ENCODE measurements around the gene ACTR1A.

Gene ACTR1A

DNA sequence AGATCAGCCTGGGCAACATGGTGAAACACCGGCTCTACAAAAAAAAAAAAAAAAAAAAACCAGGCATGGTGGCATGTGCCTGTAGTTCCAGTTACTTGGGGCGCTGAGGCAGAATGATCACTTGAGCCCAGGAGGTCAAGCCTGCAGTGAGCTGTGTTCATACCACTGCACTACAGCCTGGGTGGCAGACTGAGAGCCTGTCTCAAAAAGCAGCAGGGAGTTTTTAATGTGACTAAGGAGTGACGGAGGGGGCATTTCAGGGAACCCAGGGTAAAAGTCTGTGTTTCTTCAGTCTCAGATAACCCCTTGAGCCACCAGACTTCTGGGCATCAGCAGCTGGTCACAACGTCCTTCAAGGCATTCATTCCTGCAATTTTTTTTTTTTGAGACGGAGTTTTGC lies 49.0 kb downstream of the ACTR1A start:
- DNase-seq (ENCODE audit: low spot score) = no peak

DNA sequence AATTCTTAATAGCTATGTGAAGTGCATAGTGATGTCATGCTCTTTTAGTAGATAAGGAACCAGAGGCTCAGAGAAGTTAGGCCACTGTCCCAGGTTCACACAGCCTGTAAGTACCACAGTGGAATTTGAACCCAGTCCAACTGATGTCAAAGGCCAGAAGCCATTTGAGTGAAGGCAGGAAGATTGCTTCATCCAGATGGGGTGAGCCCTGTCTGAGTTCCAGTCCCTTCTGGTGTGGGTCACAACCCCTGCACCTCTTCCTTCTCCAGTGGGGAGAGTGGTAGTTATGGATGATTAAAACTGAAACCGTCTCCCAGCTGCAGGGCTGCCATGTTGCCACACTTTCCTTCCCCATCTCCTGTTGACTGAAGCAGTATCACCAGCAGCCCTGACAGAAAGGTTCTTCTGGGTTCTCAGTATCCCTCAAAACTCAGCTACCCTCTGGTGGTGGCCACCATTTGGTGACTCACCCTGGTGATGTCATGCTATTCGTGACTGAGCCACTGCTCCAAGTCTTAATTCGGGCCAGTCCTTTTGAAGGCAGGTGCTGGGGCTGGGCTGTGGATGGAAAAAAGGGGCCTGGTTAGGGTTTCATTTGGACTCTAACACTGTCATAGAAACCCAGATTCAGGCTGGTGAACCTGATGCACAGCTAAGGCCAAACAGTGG lies 49.7 kb downstream of the ACTR1A start:
- peak; percentile 82 for DNase-seq (ENCODE audit: low spot score)

DNA sequence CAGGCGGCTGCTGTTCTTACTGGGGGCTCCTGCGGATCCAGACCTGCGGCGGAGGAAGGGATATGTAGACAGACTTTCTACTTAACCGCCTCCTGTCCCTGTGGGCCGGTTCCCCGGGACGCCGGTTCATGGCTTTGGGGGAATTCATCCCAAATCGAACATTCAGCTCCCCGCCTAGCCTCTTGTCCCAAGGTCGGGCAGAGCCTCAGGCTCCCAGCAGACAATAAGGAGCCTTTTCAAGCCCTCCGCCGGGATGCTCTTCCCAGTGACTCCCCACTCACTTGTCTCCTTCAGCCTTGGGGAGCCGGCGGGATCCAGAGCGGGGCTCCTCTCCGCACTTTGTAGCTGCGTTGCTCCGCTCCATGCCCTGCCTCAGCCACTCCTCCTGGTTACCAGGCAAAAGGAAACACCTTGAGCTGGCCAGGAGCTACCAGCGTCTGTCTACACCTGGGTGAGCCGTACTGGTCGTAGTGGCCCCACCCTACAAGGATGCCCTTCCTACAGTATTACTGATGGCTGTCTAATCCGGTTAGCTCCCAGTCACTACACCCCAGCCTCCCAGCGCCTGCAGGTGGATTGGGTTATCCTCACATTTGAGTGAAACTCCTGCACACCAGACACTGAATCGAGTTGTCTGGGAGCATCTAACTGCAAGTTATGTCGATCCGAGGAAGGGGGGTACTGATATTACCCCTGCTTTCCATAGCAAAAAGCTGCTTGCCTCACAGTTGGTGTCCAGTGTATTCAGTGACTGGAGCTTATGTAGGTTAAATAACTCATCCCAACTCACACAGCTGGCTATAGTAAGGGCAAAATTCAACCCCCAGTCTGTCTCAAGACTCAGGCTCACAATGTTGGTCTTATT lies 51.2 kb downstream of the ACTR1A start, which contains the start of gene C10orf95:
Gene C10orf95, minus strand, starts transcription at position 439 of the 865 bp plus-strand sequence. CDS start 450 bp downstream, outside the sequence.
- no peak for DNase-seq (ENCODE audit: low spot score)

- peak; percentile 87 for DNase-seq (ENCODE audit: low spot score)
Observed at GRCh38 chr10:102450374-102451104, 52.0 kb downstream of the ACTR1A start.

- no peak for DNase-seq (ENCODE audit: low spot score)
Observed at GRCh38 chr10:102450124-102450373, 52.5 kb downstream of the ACTR1A start.

DNA sequence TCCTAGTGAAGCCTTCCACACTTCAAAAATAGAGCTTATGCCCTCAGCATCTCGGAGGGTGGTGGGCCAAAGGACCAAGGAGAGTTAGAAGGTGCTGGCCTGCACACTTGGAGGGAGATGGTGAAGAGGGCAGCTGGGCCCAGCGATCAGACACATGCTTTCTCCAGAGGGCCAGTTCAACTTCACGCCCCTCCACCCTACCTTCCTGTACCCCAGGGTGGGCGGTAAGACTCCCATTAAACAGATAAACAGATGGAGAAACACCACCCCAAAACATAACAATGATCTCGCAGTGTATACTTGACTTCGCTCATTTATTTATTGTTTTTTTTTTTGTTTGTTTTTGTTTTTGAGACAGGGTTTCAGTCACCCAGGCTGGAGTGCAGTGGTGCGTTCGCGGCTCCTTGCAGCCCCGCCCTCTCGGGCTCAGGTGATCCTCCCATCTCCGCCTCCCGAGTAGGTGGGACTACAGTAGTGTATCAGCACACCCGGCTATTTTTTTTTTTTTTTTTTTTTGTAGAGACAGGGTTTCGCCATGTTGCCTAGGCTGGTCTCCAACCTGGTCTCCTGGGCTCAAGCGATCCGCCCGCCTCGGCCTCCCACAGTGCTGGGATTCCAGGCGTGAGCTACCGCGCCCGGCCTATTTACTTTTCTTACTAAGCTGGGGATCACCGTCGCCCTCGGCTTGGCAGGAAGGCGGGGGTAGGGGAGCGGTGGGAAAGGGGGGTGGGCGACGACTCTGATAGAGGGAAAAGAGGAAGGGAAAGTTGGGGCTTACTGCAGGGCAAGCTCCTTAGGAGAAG lies 53.0 kb downstream of the ACTR1A start:
- DNase-seq (ENCODE audit: low spot score) = no peak

DNA sequence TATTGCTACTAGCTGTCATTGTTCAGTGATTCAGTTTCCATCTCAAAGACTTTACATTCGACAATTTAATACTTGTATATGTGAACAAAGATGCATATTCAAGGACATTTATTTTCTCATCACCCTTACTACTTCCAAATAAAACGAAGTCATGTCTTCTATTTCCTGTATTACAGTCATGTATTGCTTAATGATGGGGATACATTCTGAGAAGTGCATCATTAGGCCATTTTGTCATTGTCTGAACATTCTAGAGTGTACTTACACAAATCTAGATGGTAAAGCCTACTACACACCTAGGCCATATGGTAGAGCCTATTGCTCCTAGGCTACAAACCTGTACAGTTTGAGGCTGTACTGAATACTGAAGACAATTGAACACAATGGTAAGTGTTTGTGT lies 57.7 kb downstream of the ACTR1A start:
- DNase-seq (ENCODE audit: low spot score) = no peak

GRCh38 chr10:102438374-102438773 lies 64.1 kb downstream of the ACTR1A start:
- DNase-seq (ENCODE audit: low spot score) = no peak

- no peak for DNase-seq (ENCODE audit: low spot score)
Observed at GRCh38 chr10:102437515-102437914, 65.0 kb downstream of the ACTR1A start.

GRCh38 chr10:102436312-102436711 lies 66.2 kb downstream of the ACTR1A start:
- DNase-seq (ENCODE audit: low spot score) = no peak

GRCh38 chr10:102435529-102436233 lies 66.8 kb downstream of the ACTR1A start:
- no peak for DNase-seq (ENCODE audit: low spot score)

GRCh38 chr10:102435133-102435497 lies 67.4 kb downstream of the ACTR1A start:
- DNase-seq (ENCODE audit: low spot score) = no peak

DNA sequence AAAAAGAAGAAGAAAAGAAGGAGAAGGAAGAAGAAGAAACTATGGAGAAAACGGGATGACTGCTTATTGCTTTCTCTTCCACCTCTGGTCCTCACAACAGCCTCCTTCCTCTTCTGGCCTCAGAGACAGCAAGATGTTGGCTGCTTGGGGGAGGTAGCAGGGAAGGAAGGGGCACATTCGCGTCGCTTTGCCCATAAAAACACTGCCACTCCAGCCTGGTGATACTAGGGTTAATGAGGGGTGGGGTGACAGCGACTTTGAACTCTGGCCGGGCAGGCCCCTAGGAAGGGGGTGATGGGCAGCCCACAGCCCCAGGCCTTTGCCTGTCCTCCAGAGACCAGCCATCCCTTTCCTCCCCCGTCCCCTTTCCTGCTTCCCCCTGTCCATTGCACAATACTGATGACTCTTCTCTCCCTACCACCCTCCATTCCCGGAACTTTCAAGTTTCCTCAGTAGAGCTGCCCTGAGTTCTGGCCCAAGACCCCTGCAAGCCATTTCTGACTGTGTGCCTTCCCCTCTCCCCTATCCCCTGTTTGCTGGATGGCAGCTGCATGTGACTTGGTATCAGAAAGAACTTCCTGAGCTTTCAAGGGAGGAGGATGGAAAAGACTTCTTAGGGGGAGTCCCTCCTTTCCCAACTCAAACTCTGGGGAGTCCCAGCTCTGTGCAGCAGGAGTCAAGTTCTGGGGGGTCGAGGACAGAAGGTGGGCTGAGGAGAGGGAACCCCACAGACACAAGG lies 67.9 kb downstream of the ACTR1A start:
- peak; percentile 64 for DNase-seq (ENCODE audit: low spot score)

GRCh38 chr10:102433619-102434046 lies 68.9 kb downstream of the ACTR1A start:
- DNase-seq (ENCODE audit: low spot score) = no peak

DNA sequence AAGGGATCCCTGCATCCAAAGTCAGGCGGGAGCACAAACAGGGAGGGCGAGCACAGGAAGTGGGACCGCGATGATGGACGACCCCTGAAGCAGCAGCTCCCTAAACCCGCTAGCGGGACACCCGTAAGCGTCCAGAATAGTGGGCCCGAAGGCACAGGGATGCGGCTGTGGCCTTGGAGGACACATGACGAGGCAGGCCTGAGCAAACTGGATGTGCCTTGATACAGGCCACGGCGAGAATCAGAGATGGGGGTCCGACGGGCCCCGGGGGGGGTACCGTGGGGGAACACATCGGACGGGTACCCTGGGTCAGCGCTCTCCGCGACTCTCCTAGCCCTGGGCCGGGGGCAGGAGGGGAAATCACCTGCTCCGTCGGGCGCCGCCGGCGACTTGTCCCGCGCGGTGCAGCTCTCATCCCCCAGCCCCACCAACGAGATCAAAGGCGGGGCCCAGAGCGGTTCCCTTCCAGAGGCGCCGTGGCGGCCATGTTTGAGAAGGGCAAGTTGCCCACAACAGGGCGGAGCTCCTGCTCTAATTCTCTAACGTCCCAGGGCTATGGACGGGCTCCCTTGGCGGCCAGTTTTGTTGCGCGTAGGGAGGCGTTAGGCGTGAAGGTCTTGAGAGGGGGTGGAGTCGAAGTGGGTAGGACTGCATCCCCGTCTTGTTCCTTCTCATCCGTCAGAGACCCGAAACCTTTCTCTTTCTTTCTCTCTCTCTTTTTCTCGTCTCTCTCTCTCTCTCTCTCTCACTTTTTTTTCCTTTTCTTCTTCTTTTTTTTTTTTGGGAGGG lies 70.2 kb downstream of the ACTR1A start, which contains the start of gene CUEDC2:
Gene CUEDC2, minus strand, starts transcription at position 413 of the 789 bp plus-strand sequence. CDS start 7,386 bp downstream, outside the sequence.
- peak; percentile 96 for DNase-seq (ENCODE audit: low spot score)

DNA sequence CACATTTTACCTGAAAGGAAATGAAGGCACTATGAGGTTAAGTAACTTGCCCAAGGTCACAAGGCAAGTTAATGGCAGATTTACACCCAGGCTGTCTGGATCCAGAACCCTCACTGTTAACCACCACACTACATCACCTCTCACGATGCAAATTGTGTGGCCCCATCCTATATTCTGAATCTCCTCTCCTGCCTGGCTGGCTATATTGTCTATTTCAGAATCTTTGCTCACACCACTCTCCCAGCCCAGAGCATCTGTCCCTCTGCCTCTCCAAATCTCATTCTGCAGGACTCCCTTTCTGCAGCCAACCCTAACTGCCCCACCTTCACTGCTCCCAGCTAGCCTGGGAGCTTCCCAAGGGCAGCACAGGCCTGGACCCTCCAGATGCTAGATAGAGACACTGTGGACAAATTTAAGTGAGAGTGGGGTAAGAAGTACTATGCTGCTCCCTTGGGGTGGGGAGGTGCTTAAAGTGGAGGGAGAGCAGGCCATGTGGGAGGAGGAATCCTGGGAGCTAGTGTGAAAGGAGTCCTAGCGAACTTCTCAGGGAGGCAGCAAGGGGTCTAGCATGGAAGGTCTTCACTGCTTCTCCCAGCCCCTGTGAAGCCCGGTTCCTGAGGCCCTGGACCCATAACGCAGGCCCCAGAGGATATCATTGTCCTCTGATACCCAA lies 70.9 kb downstream of the ACTR1A start:
- no peak for DNase-seq (ENCODE audit: low spot score)

- no peak for DNase-seq (ENCODE audit: low spot score)
Observed at GRCh38 chr10:102429468-102429867, 73.0 kb downstream of the ACTR1A start.
